Right lobe of liver (tissue), 6 donors: ENCODE data around the gene TCF23. TPM values are rescaled to one million over a fixed set of nuclear protein-coding genes. Genes with fewer than 3 reads are reported as not detected.

ENCODE experiments used
- ATAC-seq, 4 donors: fragments of 200-7000 bp; cut with Tn5 transposase; one replicate each; pipeline ENCODE4 v1.9.1; 2020; ENCODE audit warnings: mild to moderate bottlenecking in 4 of 4, moderate library complexity in 4 of 4
- DNase-seq, 3 donors: peaks; one replicate each; pipeline ENCODE4 v3.0.0-alpha.2; 2020
- H3K27ac ChIP-seq, 3 donors: fragments of 200-600 bp; one replicate each; pipeline ENCODE4 v1.8.0; 2022
- H3K27me3 ChIP-seq, 2 donors: fragments of 200-600 bp; one replicate each; pipeline ENCODE4 v1.8.0; 2022
- H3K36me3 ChIP-seq, 4 donors: fragments of 200-600 bp; sonication (generic) in 1 of 4; one replicate each; pipeline versions ENCODE4 v1.5.1 to v1.8.0; 2017 to 2022; ENCODE audit warnings: control low read depth in 1 of 4
- H3K4me1 ChIP-seq, 4 donors: fragments of 200-600 bp; sonication (generic) in 1 of 4; one replicate each; pipeline versions ENCODE4 v1.5.1 to v1.8.0; 2017 to 2022; ENCODE audit warnings: control low read depth in 1 of 4
- H3K4me3 ChIP-seq, 3 donors: fragments of 200-600 bp; one replicate each; pipeline ENCODE4 v1.8.0; 2022
- H3K9me3 ChIP-seq, 4 donors: fragments of 200-600 bp; sonication (generic) in 1 of 4; one replicate each; pipeline versions ENCODE4 v1.5.1 to v1.8.0; 2017 to 2022; ENCODE audit warnings: control low read depth in 1 of 4
- POLR2A ChIP-seq: fragments of 450-650 bp; IDR thresholded peaks from one replicate; pipeline ENCODE4 v1.6.1; 2017; ENCODE audit warnings: antibody characterized with exemption, mild to moderate bottlenecking
- WGBS: methylation state at CpG from one replicate; pipeline ENCODE4 v1.1.6; 2018; ENCODE audit warnings: low coverage, low lambda C conversion rate; ENCODE audit not compliant: insufficient coverage; ENCODE audit errors: missing lambda C conversion rate; 5-methylcytosine and 5-hydroxymethylcytosine counted together
- intact Hi-C, 2 donors: fragments of 100-400 bp; cut with DNase I; formaldehyde crosslinking; loops; one replicate each; pipeline versions ENCODE4 v1.11.2 to v1.14.1; 2022
- total RNA-seq, 6 experiments: library from RNA; depleted of rRNA in 2 of 6; stranded (reverse); fragments of >200 nt in 2 of 6; fragmentation: NEBNext Ultra II Directional in 3 of 6; extraction: Animal tissue kit (Norgen Biotek cat#: 25700) in 3 of 6; gene quantifications; one replicate each; pipeline versions ENCODE4 v1.1.0 to v1.2.4, GENCODE V29; 2016 to 2023
- TF ChIP-seq, protein P1 (sequence below), 4 donors: fragments of 200-600 bp in 3 of 4; fragments of 450-650 bp in 1 of 4; IDR thresholded peaks; one replicate each; pipeline versions ENCODE4 v1.5.1 to v1.8.0; 2016 to 2022; ENCODE audit warnings: antibody characterized with exemption in 4 of 4, mild to moderate bottlenecking in 2 of 4
- donor health status: DM: no; HTN: yes; CAD: no.
- donor health status: DM: no; HTN: no; CAD: no.
- donor health status: DM: no; HTN: no; CAD: no.
- donor health status: DM: no; HTN: yes; CAD: no.
- donor health status: DM: no; HTN: yes; CAD: no.

TCF23 gene
- total RNA-seq, 6 experiments from 2014 or later = 0.04 TPM; not detected in 5

DNA sequence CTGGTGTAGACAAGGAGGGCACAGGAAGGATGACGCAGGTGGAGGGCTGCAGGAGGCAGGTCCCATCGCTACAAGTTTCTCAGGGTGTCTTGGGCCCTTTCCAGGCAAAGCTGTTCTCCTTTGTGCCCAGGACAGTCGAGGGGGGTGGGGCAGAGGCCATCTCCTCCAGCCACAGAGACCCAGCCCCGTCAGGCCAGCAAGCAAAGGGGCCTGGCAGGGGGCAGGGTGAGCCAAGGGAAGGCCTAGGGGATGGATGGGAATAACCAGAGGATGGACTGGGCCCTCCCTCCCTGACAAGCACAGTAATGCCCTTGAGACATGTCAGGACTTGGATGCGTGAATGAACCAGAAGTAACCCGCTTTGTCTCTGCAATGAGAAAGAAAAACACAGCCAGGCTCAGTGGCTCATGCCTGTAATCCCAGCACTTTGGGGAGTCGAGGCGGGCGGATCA is 6.3 kb downstream of the TCF23 start:
- WGBS = 81% methylated on average over 3 of the region's 9 CpGs
- no peaks in the 10 kb centered on the region for H3K36me3 ChIP-seq
- intact Hi-C loops = no loop called here
- no peaks in the 10 kb centered on the region for H3K9me3 ChIP-seq
- peak in 1 of 3 donors; percentile 29 for DNase-seq
- no peak overlapping the region for H3K27ac ChIP-seq
- no peaks in the 10 kb centered on the region for H3K27me3 ChIP-seq
- no peak overlapping the region for H3K4me3 ChIP-seq
- H3K4me1 ChIP-seq = no peaks in the 10 kb centered on the region
- TF ChIP-seq POLR2A = no peak
- TF ChIP-seq, protein P1, sequence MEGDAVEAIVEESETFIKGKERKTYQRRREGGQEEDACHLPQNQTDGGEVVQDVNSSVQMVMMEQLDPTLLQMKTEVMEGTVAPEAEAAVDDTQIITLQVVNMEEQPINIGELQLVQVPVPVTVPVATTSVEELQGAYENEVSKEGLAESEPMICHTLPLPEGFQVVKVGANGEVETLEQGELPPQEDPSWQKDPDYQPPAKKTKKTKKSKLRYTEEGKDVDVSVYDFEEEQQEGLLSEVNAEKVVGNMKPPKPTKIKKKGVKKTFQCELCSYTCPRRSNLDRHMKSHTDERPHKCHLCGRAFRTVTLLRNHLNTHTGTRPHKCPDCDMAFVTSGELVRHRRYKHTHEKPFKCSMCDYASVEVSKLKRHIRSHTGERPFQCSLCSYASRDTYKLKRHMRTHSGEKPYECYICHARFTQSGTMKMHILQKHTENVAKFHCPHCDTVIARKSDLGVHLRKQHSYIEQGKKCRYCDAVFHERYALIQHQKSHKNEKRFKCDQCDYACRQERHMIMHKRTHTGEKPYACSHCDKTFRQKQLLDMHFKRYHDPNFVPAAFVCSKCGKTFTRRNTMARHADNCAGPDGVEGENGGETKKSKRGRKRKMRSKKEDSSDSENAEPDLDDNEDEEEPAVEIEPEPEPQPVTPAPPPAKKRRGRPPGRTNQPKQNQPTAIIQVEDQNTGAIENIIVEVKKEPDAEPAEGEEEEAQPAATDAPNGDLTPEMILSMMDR (IDR thresholded peaks at IDR 0.05) = no peak
- ATAC-seq = no peak

GRCh38 chr2:27158468-27158867 is 9.7 kb downstream of the TCF23 start:
- TF ChIP-seq, protein P1 (IDR thresholded peaks at IDR 0.05) = no peak
- TF ChIP-seq POLR2A = no peak
- DNase-seq = no peak
- no peaks in the 10 kb centered on the region for H3K27me3 ChIP-seq
- intact Hi-C loops = no loop called here
- WGBS = 47% methylated on average over 3 of the region's 6 CpGs
- no peaks in the 10 kb centered on the region for H3K4me1 ChIP-seq
- ATAC-seq = no peak
- no peak overlapping the region for H3K27ac ChIP-seq
- no peak overlapping the region for H3K4me3 ChIP-seq
- no peaks in the 10 kb centered on the region for H3K36me3 ChIP-seq
- no peaks in the 10 kb centered on the region for H3K9me3 ChIP-seq

DNA sequence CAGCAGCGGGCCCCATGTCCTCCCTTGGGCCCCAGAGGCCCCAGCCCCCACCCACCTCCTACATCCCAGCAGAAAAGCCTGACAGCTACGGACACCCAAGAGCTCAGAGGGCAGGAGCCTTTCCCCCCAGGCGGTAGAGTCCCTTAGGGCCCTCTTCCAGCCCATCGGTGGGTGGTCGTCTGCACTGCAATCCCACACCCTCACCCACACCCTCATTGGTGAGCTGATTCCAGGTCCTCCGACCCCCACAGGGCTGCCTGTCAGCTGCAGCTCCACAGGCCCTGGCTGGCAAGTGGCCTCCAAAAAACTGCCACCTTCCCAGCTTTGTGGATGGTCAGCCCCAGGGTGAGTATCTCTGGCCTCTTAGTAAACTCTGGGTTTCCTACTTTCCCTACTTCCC is 10.5 kb downstream of the TCF23 start:
- H3K27me3 ChIP-seq = no peaks in the 10 kb centered on the region
- no peaks in the 10 kb centered on the region for H3K4me1 ChIP-seq
- H3K27ac ChIP-seq = no peak overlapping the region
- ATAC-seq = no peak
- H3K9me3 ChIP-seq = no peaks in the 10 kb centered on the region
- no peaks in the 10 kb centered on the region for H3K36me3 ChIP-seq
- TF ChIP-seq POLR2A = no peak
- TF ChIP-seq, protein P1 (IDR thresholded peaks at IDR 0.05) = no peak
- DNase-seq = no peak
- 84% methylated on average over 3 of the region's 6 CpGs for WGBS
- intact Hi-C loops = no loop called here
- no peak overlapping the region for H3K4me3 ChIP-seq

DNA sequence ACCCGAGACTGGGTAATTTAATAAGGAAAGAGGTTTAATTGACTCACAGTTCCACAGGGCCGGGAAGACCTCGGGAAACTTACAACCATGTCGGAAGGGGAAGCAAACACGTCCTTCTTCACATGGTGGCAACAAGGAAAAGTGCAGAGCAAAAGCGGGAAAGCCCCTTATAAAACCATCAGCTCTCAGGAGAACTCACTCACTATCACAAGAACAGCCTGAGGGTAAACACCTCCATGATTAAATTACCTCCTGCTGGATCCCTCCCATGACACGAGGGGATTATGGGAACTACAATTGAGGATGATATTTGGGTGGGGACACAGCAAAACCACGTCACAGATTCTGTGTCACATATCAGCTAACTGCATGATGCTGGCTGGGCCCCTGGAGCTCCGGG is 11.4 kb downstream of the TCF23 start:
- no peak overlapping the region for H3K27ac ChIP-seq
- no peaks in the 10 kb centered on the region for H3K4me1 ChIP-seq
- TF ChIP-seq POLR2A = no peak
- TF ChIP-seq, protein P1 (IDR thresholded peaks at IDR 0.05) = no peak
- no peak overlapping the region for H3K4me3 ChIP-seq
- no peaks in the 10 kb centered on the region for H3K9me3 ChIP-seq
- 94% methylated on average over 9 of the region's 9 CpGs for WGBS
- ATAC-seq (no peak), DNase-seq (no peak)
- no peaks in the 10 kb centered on the region for H3K36me3 ChIP-seq
- intact Hi-C loops = no loop called here
- H3K27me3 ChIP-seq = no peaks in the 10 kb centered on the region
